ENCODE results near the gene MYO3A.

GRCh38 chr10:26243351-26243720, 309.3 kb downstream of the MYO3A start:
- TF ChIP-seq, protein P1, sequence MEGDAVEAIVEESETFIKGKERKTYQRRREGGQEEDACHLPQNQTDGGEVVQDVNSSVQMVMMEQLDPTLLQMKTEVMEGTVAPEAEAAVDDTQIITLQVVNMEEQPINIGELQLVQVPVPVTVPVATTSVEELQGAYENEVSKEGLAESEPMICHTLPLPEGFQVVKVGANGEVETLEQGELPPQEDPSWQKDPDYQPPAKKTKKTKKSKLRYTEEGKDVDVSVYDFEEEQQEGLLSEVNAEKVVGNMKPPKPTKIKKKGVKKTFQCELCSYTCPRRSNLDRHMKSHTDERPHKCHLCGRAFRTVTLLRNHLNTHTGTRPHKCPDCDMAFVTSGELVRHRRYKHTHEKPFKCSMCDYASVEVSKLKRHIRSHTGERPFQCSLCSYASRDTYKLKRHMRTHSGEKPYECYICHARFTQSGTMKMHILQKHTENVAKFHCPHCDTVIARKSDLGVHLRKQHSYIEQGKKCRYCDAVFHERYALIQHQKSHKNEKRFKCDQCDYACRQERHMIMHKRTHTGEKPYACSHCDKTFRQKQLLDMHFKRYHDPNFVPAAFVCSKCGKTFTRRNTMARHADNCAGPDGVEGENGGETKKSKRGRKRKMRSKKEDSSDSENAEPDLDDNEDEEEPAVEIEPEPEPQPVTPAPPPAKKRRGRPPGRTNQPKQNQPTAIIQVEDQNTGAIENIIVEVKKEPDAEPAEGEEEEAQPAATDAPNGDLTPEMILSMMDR (IDR thresholded peaks at IDR 0.05) = no peak
- TF ChIP-seq POLR2A (IDR thresholded peaks at IDR 0.05; ENCODE audit: low read depth) (no peak), POLR2AphosphoS5 (IDR thresholded peaks at IDR 0.05) (no peak)

Data from esophagus muscularis mucosa (tissue), 3 donors.